Suprapubic skin (tissue), 4 donors: ENCODE data around the gene TBX4.

Experiments
- CTCF ChIP-seq, 2 donors: fragments of 200-600 bp in 1 of 2; fragments of 450-650 bp in 1 of 2; sonication (generic) in 1 of 2; IDR thresholded peaks; one replicate each; pipeline ENCODE4 v1.5.1; 2016 to 2019; ENCODE audit warnings: antibody characterized with exemption in 2 of 2, mild to moderate bottlenecking in 1 of 2, moderate library complexity in 1 of 2
- EP300 ChIP-seq: sonication (generic); formaldehyde crosslinking; IDR thresholded peaks from one replicate; pipeline ENCODE4 v1.6.1; 2017; ENCODE audit warnings: antibody characterized with exemption
- POLR2A ChIP-seq, 2 donors: fragments of 450-650 bp; IDR thresholded peaks; one replicate each; pipeline ENCODE4 v1.6.1; 2017; ENCODE audit warnings: antibody characterized with exemption in 2 of 2, mild to moderate bottlenecking in 2 of 2, moderate library complexity in 2 of 2
- POLR2AphosphoS5 ChIP-seq, 3 donors: sonication (generic); formaldehyde crosslinking; IDR thresholded peaks; one replicate each; pipeline ENCODE4 v1.6.1; 2017; ENCODE audit warnings: antibody characterized with exemption in 3 of 3

- TF ChIP-seq CTCF (IDR thresholded peaks at IDR 0.05): no peak
- no peak for TF ChIP-seq POLR2A (IDR thresholded peaks at IDR 0.05)
- TF ChIP-seq POLR2AphosphoS5 (IDR thresholded peaks at IDR 0.05): no peak
- TF ChIP-seq EP300: no peak
Observed at GRCh38 chr17:61489719-61490490, 37.7 kb downstream of the TBX4 start.
